HG02870 (cell line): ENCODE data around the gene NPC1.
"Not testable (repeated sequence)": the region's sequence is repeated elsewhere in the genome, so short reads cannot be mapped to it uniquely, and the experiment has no call there.

ENCODE experiments used
- ATAC-seq: cut with Tn5 transposase; IDR thresholded peaks from one replicate; pipeline ENCODE4 v1.9.1; 2021; ENCODE audit warnings: mild to moderate bottlenecking, moderate library complexity; ENCODE audit not compliant: unreplicated experiment

Gene NPC1

DNA sequence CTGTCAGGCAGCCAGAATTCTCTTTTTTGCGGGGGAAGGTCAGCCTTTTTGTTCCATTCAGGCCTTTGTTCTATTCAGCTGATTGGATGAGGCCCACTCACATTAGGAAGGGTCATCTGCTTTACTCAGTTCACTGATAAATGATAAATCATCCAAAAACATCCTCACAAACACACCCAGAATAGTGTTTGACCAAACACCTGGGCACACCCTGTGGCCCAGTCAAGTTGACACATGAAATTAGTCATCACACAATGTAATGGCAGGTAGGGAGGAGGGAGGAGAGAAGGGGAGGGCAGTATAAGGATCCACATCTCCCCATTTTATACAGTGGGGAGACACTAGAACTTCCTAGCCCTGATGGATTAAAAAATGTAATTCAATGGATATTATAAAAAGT lies 91.3 kb downstream of the NPC1 start:
- ATAC-seq, result no peak

- ATAC-seq, result no peak
These were observed 92.7 kb downstream of the NPC1 start for GRCh38 chr18:23493654-23494053.

DNA sequence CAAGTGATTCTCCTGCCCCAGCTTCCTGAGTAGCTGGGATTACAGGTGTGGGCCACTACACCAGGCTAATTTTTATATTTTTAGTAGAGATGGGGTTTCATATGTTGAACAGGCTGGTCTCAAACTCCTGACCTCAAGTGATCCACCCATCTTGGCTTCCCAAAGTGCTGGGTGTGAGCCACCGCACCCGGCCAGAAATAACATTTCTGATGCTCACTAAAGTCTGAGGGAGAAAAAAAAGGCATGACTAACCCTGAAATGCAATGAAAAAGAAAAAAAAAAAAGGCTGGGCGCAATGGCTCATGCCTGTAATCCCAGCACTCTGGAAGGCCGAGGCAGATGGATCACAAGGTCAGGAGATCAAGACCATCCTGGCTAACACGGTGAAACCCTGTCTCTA lies 96.7 kb downstream of the NPC1 start:
- not testable (repeated sequence) for ATAC-seq

DNA sequence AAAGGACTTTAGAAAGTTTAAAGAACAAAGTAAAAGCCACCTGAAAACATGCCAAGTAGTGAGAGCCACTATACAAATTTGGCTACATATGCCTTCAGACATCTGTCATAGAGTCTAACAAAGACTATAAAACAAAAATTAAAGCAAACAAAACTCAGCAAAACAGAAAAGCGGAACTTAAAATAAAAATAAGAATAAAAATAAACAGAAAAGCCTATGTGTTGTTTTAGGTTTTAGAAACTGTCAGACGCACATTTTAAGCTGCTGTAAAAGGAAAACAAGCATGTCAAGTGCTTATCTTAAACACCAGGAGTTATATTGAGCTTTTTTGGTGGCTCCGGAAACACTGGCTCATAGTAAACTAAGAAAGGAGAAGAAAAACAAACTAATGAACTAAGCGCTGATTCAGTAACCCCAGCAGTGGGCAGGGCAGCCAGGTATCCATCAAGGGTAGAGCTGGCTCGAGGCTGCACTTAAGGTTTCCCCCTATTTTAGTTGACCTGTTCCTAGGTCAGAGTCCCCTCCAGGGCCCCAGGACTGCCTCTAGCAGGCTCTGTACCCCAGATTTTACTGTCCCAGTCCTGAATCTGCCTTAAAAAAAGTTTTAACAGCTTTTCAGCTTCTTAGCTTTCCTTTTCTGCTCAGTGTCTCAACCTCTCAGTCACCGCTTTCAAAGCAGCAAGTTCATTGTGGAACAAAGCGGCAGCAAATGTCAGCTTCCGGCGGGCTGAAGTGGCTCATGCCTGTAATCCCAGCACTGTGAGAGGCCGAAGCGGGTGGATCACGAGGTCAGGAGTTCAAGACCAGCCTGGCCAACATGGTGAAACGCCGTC lies 98.4 kb downstream of the NPC1 start:
- ATAC-seq, result no peak

GRCh38 chr18:23485386-23485785 lies 100.9 kb downstream of the NPC1 start:
- no peak for ATAC-seq

GRCh38 chr18:23484561-23485182 lies 101.6 kb downstream of the NPC1 start:
- ATAC-seq, result no peak
